ENCODE measurements around the gene HSPA9. TPM values are rescaled to one million over a fixed set of nuclear protein-coding genes. Genes with fewer than 3 reads are reported as not detected.

HSPA9 gene
- total and polyA plus RNA-seq, 2 of the 13 experiments (the other 11 are each of a cell fraction or from before 2014, with no cell fraction given), result 165 to 478 TPM

- TF ChIP-seq IRF9 (CRISPR knock-in tag; IDR thresholded peaks at IDR 0.05; ENCODE audit: borderline replicate concordance) (peak; percentile 93), ATF7-NPFF (CRISPR knock-in tag; IDR thresholded peaks at IDR 0.05; ENCODE audit: low read depth) (peak; percentile 34), SP5 (CRISPR knock-in tag; IDR thresholded peaks at IDR 0.05; ENCODE audit: borderline replicate concordance, low read depth) (no peak), ZNF256 (CRISPR knock-in tag; conservative IDR thresholded peaks at IDR 0.05) (peak; percentile 94), TOE1 (CRISPR knock-in tag; IDR thresholded peaks at IDR 0.05) (peak; percentile 79; the same call in 1 of the 2 replicates), TCF7 (IDR thresholded peaks at IDR 0.05; ENCODE audit: low read depth) (no peak), CBX1 (IDR thresholded peaks at IDR 0.05; ENCODE audit: low read depth) (peak; percentile 37), ZBTB43 (CRISPR knock-in tag; conservative IDR thresholded peaks at IDR 0.05) (peak; percentile 85), MLXIP (CRISPR knock-in tag; IDR thresholded peaks at IDR 0.05; ENCODE audit: borderline replicate concordance) (peak; percentile 76; the same call in 1 of the 2 replicates), SALL2 (CRISPR knock-in tag; IDR thresholded peaks at IDR 0.05) (peak; percentile 85), ESRRA (CRISPR knock-in tag; IDR thresholded peaks at IDR 0.05; ENCODE audit: low read depth) (peak; percentile 94), POGZ (CRISPR knock-in tag; IDR thresholded peaks at IDR 0.05) (peak; percentile 42), KMT2B (CRISPR knock-in tag; IDR thresholded peaks at IDR 0.05) (peak; percentile 91), FOXM1 (CRISPR knock-in tag; IDR thresholded peaks at IDR 0.05) (no peak), ZNF644 (CRISPR knock-in tag; IDR thresholded peaks at IDR 0.05; ENCODE audit: low read depth) (no peak), KLF11 (CRISPR knock-in tag; IDR thresholded peaks at IDR 0.05) (0 out of 2 replicates have a peak, but pooled peaks have one; percentile 63), ZNF552 (CRISPR knock-in tag; IDR thresholded peaks at IDR 0.05; ENCODE audit: borderline replicate concordance) (0 out of 2 replicates have a peak, but pooled peaks have one; percentile 54), GABPA (IDR thresholded peaks at IDR 0.05; ENCODE audit: low read depth, low read length) (0 out of 2 replicates have a peak, but pooled peaks have one; percentile 9), GABPA (CRISPR knock-in tag; IDR thresholded peaks at IDR 0.05; ENCODE audit: low read depth) (peak; percentile 83)
- TF ChIP-seq, protein P1, sequence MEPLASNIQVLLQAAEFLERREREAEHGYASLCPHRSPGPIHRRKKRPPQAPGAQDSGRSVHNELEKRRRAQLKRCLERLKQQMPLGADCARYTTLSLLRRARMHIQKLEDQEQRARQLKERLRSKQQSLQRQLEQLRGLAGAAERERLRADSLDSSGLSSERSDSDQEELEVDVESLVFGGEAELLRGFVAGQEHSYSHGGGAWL (CRISPR knock-in tag; IDR thresholded peaks at IDR 0.05), result peak; percentile 98
- TF ChIP-seq, protein P2, sequence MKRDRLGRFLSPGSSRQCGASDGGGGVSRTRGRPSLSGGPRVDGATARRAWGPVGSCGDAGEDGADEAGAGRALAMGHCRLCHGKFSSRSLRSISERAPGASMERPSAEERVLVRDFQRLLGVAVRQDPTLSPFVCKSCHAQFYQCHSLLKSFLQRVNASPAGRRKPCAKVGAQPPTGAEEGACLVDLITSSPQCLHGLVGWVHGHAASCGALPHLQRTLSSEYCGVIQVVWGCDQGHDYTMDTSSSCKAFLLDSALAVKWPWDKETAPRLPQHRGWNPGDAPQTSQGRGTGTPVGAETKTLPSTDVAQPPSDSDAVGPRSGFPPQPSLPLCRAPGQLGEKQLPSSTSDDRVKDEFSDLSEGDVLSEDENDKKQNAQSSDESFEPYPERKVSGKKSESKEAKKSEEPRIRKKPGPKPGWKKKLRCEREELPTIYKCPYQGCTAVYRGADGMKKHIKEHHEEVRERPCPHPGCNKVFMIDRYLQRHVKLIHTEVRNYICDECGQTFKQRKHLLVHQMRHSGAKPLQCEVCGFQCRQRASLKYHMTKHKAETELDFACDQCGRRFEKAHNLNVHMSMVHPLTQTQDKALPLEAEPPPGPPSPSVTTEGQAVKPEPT (CRISPR knock-in tag; IDR thresholded peaks at IDR 0.05; ENCODE audit: low read depth), result peak; percentile 64
These were observed at the start of gene HSPA9 (continued) for GRCh38 chr5:138575194-138576015.
